ENCODE data around the gene KCNIP3.

DNA sequence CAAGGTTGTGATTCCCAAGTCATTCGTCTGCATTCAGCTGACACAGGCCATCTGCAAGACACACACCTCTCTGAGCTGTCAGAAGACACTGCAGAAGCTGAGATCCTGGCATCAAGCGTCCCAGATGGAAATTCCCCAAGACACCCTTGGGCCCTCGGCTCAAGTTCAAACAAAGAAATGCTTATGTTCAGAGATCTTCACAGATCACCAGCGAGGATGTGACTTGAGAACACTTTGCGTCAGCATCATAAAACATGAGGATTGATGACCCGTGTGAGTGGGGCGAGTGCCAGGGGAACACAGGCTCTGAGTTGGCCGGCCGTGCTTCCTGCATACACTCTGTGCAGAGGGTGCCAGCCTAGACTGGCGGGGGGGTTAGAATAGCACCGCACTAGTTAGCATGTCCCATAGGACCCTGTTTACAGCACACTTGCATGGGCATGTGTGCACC is 36.8 kb downstream of the KCNIP3 start:
- TF ChIP-seq, protein P1, sequence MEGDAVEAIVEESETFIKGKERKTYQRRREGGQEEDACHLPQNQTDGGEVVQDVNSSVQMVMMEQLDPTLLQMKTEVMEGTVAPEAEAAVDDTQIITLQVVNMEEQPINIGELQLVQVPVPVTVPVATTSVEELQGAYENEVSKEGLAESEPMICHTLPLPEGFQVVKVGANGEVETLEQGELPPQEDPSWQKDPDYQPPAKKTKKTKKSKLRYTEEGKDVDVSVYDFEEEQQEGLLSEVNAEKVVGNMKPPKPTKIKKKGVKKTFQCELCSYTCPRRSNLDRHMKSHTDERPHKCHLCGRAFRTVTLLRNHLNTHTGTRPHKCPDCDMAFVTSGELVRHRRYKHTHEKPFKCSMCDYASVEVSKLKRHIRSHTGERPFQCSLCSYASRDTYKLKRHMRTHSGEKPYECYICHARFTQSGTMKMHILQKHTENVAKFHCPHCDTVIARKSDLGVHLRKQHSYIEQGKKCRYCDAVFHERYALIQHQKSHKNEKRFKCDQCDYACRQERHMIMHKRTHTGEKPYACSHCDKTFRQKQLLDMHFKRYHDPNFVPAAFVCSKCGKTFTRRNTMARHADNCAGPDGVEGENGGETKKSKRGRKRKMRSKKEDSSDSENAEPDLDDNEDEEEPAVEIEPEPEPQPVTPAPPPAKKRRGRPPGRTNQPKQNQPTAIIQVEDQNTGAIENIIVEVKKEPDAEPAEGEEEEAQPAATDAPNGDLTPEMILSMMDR (IDR thresholded peaks at IDR 0.05) = no peak
- TF ChIP-seq EZH2 (IDR thresholded peaks at IDR 0.05; ENCODE audit: borderline replicate concordance, insufficient read depth, low read depth, low read length, poor library complexity, severe bottlenecking) = no peak

All from B cell (primary cell).